Measurements from ENCODE around the gene COX17. TPM values are rescaled to one million over a fixed set of nuclear protein-coding genes. Genes with fewer than 3 reads are reported as not detected.

COX17 gene
- total RNA-seq, 1 experiment from 2014 or later = 5.0 TPM

- no peak for DNase-seq (ENCODE audit: low spot score)
- in situ Hi-C loops (cut with HindIII; ENCODE audit: low sequenced_read_pairs) = no loop called here
Measured at GRCh38 chr3:119628816-119629445, 48.3 kb downstream of the COX17 start.

GRCh38 chr3:119628390-119628789 is 48.8 kb downstream of the COX17 start:
- no peak for DNase-seq (ENCODE audit: low spot score)
- in situ Hi-C loops (cut with HindIII; ENCODE audit: low sequenced_read_pairs) = no loop called here

- in situ Hi-C loops (cut with HindIII; ENCODE audit: low sequenced_read_pairs) = no loop called here
- DNase-seq (ENCODE audit: low spot score) = no peak
Measured at GRCh38 chr3:119627461-119627860, 49.7 kb downstream of the COX17 start.

- no peak for DNase-seq (ENCODE audit: low spot score)
- in situ Hi-C loops (cut with HindIII; ENCODE audit: low sequenced_read_pairs) = no loop called here
Measured at GRCh38 chr3:119626196-119626595, 51.0 kb downstream of the COX17 start.

GRCh38 chr3:119625451-119626153 is 51.6 kb downstream of the COX17 start:
- DNase-seq (ENCODE audit: low spot score) = no peak
- in situ Hi-C loops (cut with HindIII; ENCODE audit: low sequenced_read_pairs) = no loop called here

GRCh38 chr3:119624002-119624720 is 53.0 kb downstream of the COX17 start:
- no peak for DNase-seq (ENCODE audit: low spot score)
- in situ Hi-C loops (cut with HindIII; ENCODE audit: low sequenced_read_pairs) = no loop called here

GRCh38 chr3:119620899-119621298 is 56.3 kb downstream of the COX17 start:
- DNase-seq (ENCODE audit: low spot score) = no peak
- in situ Hi-C loops (cut with HindIII; ENCODE audit: low sequenced_read_pairs) = no loop called here

Other genes starting within 250 kb of the COX17 start
- 26.6 and 31.2 TPM in 2 replicates for gene TMEM39A, start 213.8 kb downstream of the COX17 start, total RNA-seq (2014; rRNA removed; shearing (Covaris generic))
- 5.5 and 31.4 TPM in 2 replicates for gene POGLUT1, start 208.4 kb downstream of the COX17 start, total RNA-seq (2014; rRNA removed; shearing (Covaris generic))
- gene TIMMDC1, start 178.9 kb downstream of the COX17 start, total RNA-seq (2014; rRNA removed; shearing (Covaris generic)) = 62.2 and 69.2 TPM in 2 replicates
- not detected in 2 replicates for gene CD80, start 117.8 kb downstream of the COX17 start, total RNA-seq (2014; rRNA removed; shearing (Covaris generic))
- gene ADPRH, start 97.9 kb downstream of the COX17 start, total RNA-seq (2014; rRNA removed; shearing (Covaris generic)) = not detected in 2 replicates
- gene PLA1A, start 79.5 kb downstream of the COX17 start, total RNA-seq (2014; rRNA removed; shearing (Covaris generic)) = not detected in 2 replicates
- gene POPDC2, start 16.8 kb downstream of the COX17 start, total RNA-seq (2014; rRNA removed; shearing (Covaris generic)) = 0.06 TPM in 1 of 2 replicates, not detected in the other
- not detected in 2 replicates for gene CFAP91, start 25.6 kb upstream of the COX17 start, total RNA-seq (2014; rRNA removed; shearing (Covaris generic))
- gene NR1I2, start 104.7 kb upstream of the COX17 start, total RNA-seq (2014; rRNA removed; shearing (Covaris generic)) = not detected in 2 replicates

Data from G401 (cell line).